Coronary artery (tissue), 2 donors: ENCODE data around the gene CNNM3.

ENCODE experiments used
- DNase-seq: peaks from one replicate; pipeline ENCODE4 v3.0.0-alpha.2; 2017; ENCODE audit warnings: low spot score
- H3K27ac ChIP-seq, 2 donors: fragments of 200-600 bp; sonication (generic); one replicate each; pipeline ENCODE4 v1.5.1; 2016 to 2019
- H3K4me3 ChIP-seq: fragments of 200-600 bp; sonication (generic); 2 replicates; pipeline ENCODE4 v1.5.1; 2016; ENCODE audit warnings: mild to moderate bottlenecking, moderate library complexity
- CTCF ChIP-seq: fragments of 200-600 bp; sonication (generic); IDR thresholded peaks from one replicate; pipeline ENCODE4 v1.5.1; 2019; ENCODE audit warnings: antibody characterized with exemption

The CNNM3 gene

GRCh38 chr2:96880891-96881273 is 64.8 kb downstream of the CNNM3 start:
- no peak for TF ChIP-seq CTCF
- no peak for DNase-seq
- Histone ChIP-seq H3K27ac (no peak overlapping the region), H3K4me3 (no peak overlapping the region)

GRCh38 chr2:96881349-96882195 is 65.5 kb downstream of the CNNM3 start:
- no peak for DNase-seq
- TF ChIP-seq CTCF, result no peak
- Histone ChIP-seq H3K27ac (no peak overlapping the region), H3K4me3 (no peak overlapping the region)

- DNase-seq, result no peak
- H3K27ac ChIP-seq, result no peak overlapping the region
- H3K4me3 ChIP-seq, result no peak overlapping the region
- no peak for TF ChIP-seq CTCF
Measured at GRCh38 chr2:96882230-96882629, 66.2 kb downstream of the CNNM3 start.

- H3K4me3 ChIP-seq, result no peak overlapping the region
- no peak for TF ChIP-seq CTCF
- DNase-seq, result no peak
- H3K27ac ChIP-seq, result no peak overlapping the region
Measured at GRCh38 chr2:96882906-96883305, 66.8 kb downstream of the CNNM3 start.

GRCh38 chr2:96883306-96883705 is 67.2 kb downstream of the CNNM3 start:
- Histone ChIP-seq H3K27ac (no peak overlapping the region), H3K4me3 (no peak overlapping the region)
- DNase-seq, result no peak
- TF ChIP-seq CTCF, result no peak
